ENCODE data around the gene PKM.

PKM gene

DNA sequence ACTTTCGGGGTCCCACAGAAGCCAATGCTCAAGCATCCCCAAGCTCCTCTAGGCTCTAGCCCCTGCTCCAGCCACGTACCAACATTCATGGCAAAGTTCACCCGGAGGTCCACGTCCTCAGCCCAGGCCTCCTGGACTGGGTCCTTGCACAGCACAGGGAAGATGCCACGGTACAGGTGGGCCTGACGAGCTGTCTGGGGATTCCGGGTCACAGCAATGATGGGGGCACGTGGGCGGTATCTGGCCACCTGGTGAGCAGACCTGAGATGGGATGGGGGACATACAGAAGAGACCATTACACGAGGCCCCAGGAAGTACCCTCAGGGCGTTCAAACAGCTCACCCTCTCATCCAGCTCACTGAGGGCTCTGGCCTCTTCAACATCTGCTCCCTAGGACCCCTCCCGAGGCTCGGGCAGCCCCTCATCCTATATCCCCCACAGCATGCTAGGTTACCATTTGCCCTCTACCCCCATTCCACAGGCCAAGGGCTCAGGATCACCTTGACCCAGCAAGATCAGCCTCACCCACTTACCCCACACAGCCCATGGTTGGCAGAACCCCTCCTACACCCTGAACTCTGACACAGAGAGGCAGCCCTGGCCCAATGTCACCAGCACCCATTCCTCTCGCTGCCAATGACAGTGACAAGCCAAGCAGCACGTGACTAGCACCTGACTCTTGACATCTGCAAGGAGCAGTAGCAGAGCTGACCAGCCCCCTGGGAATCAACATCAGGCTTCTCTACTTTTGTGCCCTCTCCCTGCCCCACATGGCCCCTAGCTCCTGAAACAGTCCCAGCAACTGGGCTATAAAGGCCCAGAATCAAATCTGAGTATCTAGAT is 30.4 kb downstream of the PKM start:
- no peak for DNase-seq (ENCODE audit: low read depth in 3 of 3)

DNA sequence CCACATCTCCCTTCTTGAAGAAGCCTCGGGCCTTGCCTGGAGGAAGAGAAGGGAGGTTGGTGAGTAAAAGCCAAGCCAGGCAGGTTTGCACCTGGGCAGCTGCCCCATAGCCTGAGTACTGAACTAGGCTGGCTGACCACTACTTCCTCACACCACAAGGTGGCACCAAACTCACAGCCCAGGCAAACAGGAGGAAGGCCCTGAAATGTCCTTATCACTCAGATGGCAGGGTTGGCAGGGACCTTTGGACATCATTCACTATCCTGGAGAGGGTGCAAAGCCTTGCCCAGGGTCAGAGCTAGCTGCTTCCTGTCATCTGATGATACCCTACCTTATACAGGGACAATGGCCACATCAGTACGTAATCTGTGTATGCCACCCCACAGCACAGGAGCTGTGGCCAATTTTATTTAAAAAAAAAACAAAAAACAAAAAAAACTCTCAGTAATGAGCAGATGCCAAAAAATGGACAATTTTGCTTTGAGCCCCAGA is 31.2 kb downstream of the PKM start:
- peak; percentile 42 to 55 (median 48) for DNase-seq (ENCODE audit: low read depth in 3 of 3)

DNA sequence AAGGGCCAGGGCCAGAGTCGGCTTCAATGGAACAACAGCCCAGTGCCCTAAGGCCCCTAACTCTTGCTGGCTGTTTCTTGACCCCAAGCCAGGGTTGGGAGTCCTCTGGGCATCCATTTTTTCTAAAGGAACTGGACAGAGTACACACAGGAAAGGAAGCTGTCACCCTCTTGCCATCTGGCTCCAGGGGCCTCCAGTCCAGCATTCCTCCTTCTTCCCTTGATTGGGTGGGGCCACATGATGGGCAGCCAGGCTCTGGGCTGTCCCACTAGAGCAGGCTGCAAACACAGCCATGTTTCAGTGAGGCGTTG is 31.8 kb downstream of the PKM start:
- no peak for DNase-seq (ENCODE audit: low read depth in 3 of 3)

DNA sequence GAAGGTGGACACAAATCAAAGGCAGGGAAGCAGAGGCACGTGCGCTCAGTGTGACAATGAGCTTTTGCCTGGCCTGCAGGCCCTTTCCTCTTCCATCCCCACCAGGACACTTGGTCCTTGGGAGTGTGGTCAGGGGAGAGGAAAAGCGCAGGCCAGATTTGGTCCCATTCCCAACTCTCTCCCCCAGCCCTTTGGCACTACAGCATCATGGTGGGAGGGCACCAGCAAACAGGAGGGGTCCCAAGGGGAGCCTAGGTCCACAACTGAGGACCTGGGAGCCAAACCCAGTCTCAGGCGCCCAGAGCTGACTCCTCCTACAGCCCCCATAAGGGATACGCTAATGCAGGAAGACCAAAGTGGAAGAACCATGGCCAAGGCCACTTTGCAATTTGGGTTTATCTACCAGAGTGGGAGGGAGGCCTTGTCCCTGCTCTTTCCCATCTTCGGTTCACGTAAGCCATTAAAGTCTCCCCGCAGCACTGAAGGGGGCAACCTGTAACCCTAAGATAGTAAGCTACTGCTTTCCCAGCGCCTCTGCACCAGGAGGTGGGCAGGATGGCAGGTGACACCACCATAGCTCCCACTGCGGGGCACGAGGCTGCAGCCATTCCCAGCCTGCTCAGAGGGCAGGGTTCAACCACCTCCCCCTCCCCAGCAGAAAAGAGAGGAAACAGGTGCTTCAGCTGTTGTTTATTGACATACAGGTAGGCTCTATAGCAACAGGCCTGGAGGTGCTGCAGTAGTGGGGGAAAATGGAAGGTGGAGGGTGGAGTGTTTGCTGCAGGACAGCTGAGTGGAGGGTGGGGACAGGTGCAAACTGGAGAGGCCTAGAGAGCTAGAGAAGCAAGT is 32.4 kb downstream of the PKM start:
- DNase-seq (ENCODE audit: low read depth in 3 of 3), result no peak

DNA sequence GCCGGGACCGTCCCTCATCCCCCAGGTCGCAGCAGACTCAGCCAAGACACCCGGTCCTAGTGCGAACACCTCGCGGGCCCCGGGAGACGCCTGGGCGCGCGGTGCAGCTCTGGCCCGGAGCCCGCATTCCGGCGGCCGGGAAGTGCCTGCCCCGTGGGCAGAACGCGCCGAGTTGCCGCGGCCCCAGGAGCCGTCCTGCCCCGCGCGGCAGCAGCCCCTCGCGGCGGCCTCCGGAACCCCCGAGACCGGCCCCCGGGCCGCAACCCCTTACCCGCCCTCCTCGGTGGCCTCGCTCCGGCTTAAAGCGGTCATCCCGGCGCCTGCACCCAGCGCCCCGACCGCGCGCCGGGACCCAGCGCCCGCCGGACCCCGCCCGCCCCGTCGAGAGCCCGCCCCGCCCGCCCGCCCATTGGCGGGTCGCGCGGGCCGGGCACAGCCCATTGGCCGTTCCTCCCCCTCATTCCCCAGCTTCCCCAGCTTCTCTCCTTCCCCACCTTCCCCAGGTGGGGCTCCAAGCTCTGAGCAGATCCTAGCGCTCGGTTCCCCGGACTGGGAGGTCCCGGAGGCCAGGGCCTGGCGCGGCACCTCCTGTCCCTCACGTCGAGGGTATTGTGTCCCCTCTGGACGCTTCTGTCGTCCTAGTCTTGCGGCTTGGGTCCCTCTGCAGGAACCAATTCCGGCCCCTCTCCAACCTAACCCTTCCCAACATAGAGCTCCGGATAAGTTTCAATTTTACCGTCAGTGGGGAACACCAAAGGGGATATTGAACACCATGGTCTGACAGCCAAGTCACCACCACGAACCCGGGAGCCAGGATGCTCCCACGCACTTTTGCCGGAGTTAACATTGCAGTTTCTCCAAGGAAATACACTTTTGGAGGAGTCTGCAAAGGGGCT is 33.3 kb downstream of the PKM start, which contains the start of gene GRAMD2A:
Gene GRAMD2A, minus strand, starts transcription at position 328 of the 896 bp plus-strand sequence.
- peak in 1 of 3 donors; percentile 23 for DNase-seq (ENCODE audit: low read depth in 3 of 3)

DNA sequence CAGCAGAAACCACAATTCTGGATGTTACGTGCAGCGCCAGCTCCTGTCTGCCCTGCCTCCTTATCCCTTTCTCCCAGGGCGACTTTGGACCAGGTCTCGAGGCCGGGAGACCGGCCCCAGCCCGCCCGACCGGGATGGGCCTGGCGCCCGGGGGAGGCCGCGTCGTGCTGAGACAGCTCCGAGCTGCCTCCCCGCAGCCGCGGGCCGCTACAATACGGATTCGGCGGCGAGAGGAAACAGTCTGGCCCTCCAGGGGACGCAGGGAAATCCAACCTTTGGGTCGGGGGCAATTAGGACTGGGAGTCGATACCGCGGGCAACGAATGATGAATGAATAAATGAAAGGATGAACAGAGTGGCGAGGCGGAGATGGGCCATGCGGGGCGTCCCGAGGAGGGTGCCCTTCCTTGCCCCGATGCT is 33.9 kb downstream of the PKM start:
- DNase-seq (ENCODE audit: low read depth in 3 of 3), result no peak

DNA sequence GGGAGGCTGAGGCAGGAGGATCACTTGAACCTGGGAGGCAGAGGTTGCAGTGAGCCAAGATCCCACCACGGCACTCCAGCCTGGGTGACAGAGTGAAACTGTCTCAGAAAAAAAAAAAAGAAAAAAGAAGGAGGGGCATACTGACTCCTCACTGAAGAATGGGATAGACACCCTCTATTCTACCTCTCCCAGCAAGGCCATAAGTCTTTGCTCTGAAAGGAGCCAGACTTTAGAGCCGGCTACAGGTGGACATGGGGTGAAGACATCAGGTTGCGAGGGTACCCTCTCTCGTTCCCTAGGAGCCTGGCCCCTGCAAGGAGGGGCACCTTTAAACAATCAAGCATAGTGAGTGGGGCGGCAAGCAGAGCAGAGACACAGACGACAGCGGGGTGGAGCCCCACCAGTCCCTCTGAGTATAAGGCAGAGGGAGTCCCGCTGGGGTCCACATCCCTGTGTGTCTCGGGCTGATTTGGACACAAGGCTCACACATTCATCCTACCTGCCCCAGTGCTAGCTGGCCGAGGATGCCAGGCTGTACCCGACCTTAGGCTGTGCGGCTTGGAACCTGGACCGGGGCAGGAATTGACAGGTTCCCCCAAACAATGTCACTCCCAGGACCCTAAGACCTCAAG is 34.5 kb downstream of the PKM start:
- no peak for DNase-seq (ENCODE audit: low read depth in 3 of 3)

DNA sequence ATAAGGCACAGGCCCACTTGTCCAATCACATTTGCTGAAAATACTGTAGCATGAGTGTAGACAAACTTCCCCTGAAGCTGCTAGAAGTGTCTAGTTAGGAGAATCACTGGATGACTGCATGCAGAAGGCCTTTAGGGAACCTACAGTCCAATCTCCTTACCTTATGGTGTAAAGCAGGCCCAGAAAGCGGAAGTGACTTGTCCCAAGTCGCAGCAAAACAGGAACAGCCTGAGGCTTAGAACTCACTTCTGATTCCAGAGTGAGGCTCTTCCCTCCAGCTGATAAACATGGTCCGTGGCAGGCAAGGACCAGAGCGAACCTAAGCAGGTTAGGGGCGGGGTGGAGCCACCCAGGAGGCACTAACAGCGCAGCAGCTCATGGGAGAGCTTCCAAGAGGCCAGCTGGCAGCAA is 35.9 kb downstream of the PKM start:
- no peak for DNase-seq (ENCODE audit: low read depth in 3 of 3)

DNA sequence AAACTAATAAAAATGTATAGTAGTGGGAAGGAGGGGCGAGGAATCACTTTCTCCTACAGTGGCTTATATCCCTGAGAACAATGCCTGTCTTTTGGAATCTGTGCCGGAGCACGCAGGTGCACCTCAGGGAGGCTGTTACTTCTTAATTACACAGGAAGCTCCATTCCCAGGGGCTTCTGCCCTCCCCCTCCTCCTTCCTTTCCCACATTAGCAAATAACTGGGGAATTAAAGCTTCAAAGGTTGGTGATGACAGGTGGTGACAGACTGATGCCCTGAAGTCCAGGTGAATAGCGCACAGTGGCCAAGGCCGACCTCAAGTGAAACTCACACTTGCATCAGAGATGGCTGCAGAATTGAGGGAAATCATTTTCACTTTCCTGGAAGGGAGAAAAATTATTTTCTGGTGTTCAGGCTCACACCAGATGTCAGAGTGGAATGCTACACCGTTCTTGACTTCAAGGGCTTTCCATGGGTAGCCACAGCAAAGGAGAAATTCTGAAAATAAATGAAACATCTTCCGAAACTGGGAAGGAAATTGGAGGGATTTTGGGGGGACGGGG is 37.1 kb downstream of the PKM start:
- DNase-seq (ENCODE audit: low read depth in 3 of 3), result no peak

DNA sequence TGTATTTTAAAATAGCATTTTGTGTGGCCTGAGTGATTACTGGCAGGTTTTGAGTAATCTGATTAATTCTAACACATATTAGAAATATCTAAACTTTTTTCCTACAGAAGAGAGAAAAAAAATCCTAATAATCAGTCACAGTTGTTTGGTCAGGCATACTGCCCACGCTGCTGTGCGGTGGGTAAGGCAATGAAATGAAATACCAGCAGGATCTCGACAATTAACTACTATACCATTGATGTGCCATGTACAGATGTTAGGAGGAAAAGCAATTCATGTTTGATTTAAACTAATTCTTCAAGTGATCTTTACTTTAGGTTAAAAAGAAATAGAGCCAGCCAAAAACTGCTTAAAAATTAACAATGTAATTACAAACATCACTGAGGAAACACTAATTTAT is 38.6 kb downstream of the PKM start:
- no peak for DNase-seq (ENCODE audit: low read depth in 3 of 3)

DNA sequence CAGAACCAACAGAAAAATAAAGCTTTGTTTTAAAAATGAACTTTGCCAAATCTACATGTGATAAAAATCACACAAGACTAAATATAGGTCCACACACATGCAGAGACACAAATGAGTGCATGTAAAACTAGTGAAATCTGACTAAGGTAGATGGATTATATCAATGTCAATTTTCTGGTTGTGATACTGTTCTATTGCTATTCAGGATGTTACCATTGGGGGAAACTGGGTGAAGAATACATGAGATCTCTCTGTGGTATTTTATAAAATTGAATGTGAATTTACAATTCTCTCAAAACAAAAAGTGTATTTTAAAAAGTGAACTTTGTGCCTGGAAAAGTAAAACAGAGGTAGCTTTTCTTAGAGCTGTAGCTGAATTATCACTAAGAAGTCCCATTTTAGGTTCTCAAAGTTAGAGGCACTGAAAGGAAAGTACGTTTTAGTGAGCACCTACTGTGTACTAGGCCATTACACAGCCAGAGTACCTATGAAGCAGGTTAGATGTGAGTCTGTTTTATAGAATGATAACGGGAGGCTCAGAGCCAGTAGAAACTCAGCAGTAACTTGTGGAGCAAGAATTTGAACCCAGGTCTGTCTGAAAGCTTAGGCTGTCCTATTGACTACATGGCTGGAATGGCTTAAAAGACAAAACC is 41.6 kb downstream of the PKM start:
- DNase-seq (ENCODE audit: low read depth in 3 of 3), result no peak

DNA sequence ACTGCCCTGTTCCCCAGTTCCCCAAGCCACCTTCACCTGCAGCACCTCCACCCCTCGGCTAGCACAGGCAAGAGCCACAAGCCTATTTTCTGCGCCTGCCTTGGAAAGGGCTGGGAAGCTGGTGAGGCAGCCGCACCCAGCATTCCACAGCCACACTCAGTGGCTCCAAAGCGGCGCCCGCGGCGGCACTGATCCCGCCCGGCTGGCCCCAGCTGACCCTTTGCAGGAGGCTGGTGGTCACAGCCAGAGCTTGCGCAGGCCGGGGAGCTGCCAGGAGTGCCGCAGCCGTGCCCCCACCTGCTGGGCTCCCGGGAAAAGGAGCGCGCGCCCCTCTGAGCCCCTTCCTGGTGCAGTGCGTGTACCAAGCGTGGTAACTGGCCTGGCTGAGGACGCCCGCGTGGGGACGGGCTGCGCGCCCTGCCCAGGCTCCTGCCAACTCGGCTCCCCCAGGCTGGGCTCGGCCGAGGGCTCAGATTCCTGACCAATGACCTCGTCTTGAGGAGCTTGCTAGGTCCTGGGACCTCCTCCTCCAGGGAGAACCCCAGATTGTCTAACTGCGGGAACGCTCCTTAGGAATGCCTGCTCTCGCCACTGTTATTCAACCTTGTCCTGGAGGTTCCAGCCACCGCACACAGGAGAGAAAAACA is 46.7 kb downstream of the PKM start:
- no peak for DNase-seq (ENCODE audit: low read depth in 3 of 3)

DNA sequence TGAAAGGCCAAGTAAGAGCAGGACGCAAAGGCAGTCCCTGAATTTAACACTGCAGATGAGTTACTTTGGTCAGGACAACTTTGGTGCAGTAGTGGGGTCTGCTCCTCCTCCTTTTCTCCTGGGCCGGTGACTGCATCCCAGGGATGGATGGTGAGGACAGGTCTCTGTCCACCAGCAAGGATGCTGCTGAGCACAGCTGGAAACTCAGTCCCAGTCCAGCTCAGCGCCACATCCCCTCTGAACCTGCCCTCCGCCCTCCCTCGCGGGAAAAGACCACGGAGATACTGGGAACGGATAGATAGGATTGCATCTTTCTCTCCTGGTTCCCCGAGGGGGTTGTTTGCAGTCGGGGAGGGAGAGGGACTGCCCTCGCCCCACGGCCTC is 47.2 kb downstream of the PKM start:
- no peak for DNase-seq (ENCODE audit: low read depth in 3 of 3)

DNA sequence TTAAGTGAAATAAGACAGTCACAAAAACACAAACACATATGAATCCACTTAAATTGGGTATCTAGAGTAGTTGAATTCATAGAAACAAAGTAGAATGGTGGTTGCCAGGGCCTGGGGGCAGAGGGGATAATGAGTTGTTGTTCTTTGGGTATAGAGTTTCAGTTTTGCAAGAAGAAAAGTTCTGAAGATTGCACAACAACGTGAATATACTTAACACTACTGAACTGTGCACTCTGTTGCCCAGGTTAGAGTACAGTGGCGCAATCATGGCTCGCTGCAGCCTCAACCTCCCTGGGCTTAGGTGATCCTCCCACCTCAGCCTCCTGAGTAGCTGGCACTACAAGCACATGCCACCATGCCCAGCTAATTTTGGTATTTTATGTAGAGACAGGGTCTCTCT is 48.3 kb downstream of the PKM start:
- no peak for DNase-seq (ENCODE audit: low read depth in 3 of 3)

DNA sequence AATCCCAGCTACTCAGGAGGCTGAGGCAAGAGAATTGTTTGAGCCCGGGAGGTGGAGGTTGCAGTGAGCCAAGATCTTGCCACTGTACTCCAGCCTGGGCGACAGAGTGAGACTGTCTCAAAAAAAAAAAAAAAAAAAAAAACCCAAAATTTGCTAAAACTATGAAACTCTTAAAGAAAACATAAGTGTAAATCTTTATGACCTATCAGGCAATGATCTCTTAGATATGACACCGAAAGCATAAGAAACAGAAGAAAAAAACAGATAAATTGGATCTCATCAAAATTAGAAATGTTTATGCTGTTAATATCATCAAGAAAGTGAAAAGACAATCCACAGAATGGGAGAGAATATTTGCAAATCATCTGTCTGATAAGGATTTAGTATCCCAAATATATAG is 48.7 kb downstream of the PKM start:
- no peak for DNase-seq (ENCODE audit: low read depth in 3 of 3)

DNA sequence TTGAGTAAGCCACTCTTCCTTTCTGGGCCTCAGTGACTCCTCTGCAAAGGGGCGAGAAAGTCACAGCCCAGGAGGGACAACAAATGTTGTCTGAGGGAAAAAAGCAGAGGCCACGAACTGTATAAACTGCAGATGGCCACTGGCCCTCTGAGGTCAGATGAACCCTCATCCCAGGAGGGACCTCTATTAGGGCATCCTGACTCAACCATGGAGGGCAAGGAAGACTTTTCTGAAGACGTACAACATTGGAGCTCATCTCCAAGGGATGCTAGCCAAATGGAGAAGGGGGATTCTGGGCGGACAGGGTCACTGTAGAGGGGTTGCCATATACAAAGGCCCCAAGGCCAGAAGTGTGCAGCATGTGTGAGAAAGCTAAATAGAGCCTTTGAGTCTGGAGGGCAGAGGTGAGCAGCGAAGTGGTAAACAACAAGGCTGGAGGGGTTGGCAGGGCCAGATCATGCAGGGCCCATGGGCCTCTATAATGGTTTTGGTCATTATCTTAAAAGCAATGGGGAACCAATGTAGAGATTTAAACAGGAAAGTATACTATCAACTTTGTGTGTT is 50.1 kb downstream of the PKM start:
- no peak for DNase-seq (ENCODE audit: low read depth in 3 of 3)

DNA sequence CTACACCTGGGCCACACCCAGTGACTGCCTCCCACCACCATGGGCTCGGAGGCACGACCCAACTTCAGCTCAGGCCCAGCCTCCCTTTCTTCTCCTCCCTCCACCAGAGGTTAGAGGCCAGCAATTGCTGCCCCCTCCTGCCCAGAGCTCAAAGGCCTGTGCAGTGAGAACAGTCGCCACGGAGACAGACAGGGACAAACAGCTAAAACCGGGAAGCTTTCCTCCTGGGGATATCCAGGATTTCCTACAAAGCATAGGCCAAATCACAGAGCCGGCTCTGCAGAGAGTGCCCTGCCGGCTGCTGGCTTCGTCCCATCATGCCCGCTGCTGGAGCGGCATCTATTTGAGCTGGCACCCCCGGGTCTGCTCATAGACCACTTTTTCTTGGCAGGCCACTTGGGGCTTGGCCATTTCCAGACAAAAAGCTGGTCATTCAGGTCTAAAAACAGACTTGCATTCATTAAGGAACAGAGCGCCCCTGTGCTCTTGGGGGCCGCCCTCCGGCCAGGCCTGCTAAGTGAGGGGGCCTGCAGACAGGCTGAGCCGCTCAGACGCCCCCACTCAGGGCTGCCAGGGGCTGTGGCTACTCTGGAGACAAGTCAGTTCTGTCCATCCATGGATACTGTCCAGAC is 50.9 kb downstream of the PKM start:
- no peak for DNase-seq (ENCODE audit: low read depth in 3 of 3)

DNA sequence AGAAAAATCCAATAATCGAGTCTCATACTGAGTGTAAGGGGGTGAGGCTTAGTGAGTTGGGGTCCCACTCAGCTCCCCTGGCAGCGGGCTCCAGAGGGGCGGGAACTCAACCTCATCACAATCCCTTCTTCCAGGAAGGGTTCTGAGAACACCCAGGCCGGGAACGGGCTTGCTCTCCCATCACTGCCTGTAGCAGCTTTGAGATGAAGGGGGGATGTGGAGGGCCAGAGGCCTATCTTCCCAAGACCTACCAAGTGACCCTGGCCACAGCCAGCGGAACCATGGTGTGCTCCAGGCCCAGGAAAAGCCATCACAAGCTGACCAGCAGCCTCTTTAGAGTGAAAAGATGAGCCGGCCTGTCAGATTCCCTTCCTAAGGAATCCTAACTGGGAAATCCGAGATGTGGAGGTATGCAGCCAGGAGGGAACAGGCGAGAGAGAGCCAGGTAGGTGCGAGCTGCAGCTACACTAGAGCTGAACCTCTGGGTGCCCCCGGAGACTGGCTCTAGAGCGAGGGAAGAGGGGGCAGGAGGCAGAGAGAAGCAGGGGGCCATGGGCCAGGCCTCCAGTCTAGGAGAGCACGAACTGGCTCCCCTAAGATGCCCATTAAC is 51.9 kb downstream of the PKM start:
- no peak for DNase-seq (ENCODE audit: low read depth in 3 of 3)

DNA sequence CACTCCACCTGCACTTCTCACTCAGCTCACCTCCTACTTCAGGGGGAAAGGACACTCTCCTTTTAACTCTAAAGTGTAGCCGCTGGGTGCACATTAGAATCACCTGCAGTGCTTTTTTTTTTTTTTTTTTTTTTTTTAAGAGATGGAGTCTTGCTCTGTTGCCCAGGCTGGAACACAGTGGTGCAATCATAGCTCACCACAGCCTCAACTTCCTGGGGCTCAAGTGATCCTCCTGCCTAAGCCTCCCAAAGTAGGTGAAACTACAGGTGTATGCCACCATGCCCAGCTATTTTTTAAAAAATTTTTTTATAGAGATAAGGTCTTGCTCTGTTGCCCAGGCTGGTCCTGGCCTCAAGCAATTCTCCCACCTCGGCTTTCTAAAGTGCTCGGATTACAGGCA is 54.2 kb downstream of the PKM start:
- no peak for DNase-seq (ENCODE audit: low read depth in 3 of 3)

All from stimulated activated CD4-positive, alpha-beta T cell treated with anti-CD3 and anti-CD28 coated beads, TNF-alpha, amount 100 ng/mL, for 48 hours (primary cell).